Ascending aorta (tissue), 2 donors: ENCODE data around the gene PRRC2B. TPM values are rescaled to one million over a fixed set of nuclear protein-coding genes. Genes with fewer than 3 reads are reported as not detected.

Experiments used
- DNase-seq, 2 donors: peaks; one replicate each; pipeline ENCODE4 v3.0.0-alpha.2; 2019; ENCODE audit warnings: low spot score in 2 of 2
- H3K27ac ChIP-seq, 2 donors: fragments of 200-600 bp; sonication (generic); one replicate each; pipeline ENCODE4 v1.5.1; 2016 to 2017; ENCODE audit warnings: mild to moderate bottlenecking in 1 of 2
- H3K27me3 ChIP-seq: fragments of 200-600 bp; sonication (generic); one replicate; pipeline ENCODE4 v1.5.1; 2017
- H3K36me3 ChIP-seq, 2 donors: fragments of 200-600 bp; sonication (generic); one replicate each; pipeline ENCODE4 v1.5.1; 2016
- H3K4me1 ChIP-seq, 2 donors: fragments of 200-600 bp; sonication (generic); one replicate each; pipeline ENCODE4 v1.5.1; 2016 to 2017; ENCODE audit warnings: mild to moderate bottlenecking in 1 of 2
- H3K4me3 ChIP-seq, 2 donors: fragments of 200-600 bp; sonication (generic); one replicate each; pipeline ENCODE4 v1.5.1; 2016 to 2017; ENCODE audit warnings: mild to moderate bottlenecking in 1 of 2
- H3K9me3 ChIP-seq, 2 donors: fragments of 200-600 bp; sonication (generic); one replicate each; pipeline ENCODE4 v1.5.1; 2016
- CTCF ChIP-seq, 3 experiments: fragments of 200-600 bp in 2 of 3; fragments of 450-650 bp in 1 of 3; sonication (generic) in 2 of 3; IDR thresholded peaks; one replicate each; pipeline ENCODE4 v1.5.1; 2016 to 2019; ENCODE audit warnings: antibody characterized with exemption in 3 of 3, mild to moderate bottlenecking in 1 of 3, moderate library complexity in 1 of 3
- intact Hi-C: fragments of 100-400 bp; cut with DNase I; formaldehyde crosslinking; loops from one replicate; pipeline ENCODE4 v1.15.1; 2023
- total RNA-seq: library from RNA; depleted of rRNA; stranded (reverse); fragments of >200 nt; gene quantifications from one replicate; pipeline ENCODE4 v1.1.0, GENCODE V29; 2016

Gene PRRC2B
- total RNA-seq, 1 donor from 2014 or later = 199 TPM

- H3K36me3 ChIP-seq = peaks cover 93 to 98% of the 10 kb centered on the region in 2 donors
- DNase-seq = no peak
- H3K4me3 ChIP-seq = no peak overlapping the region
- intact Hi-C loops = no loop called here
- H3K27ac ChIP-seq = no peak overlapping the region
- TF ChIP-seq CTCF (IDR thresholded peaks at IDR 0.05) = no peak
- H3K9me3 ChIP-seq = no peaks in the 10 kb centered on the region
- H3K4me1 ChIP-seq = no peaks in the 10 kb centered on the region
- no peaks in the 10 kb centered on the region for H3K27me3 ChIP-seq
Measured at GRCh38 chr9:131481441-131482342, 87.8 kb downstream of the PRRC2B start.

- TF ChIP-seq CTCF (IDR thresholded peaks at IDR 0.05) = no peak
- H3K9me3 ChIP-seq = no peaks in the 10 kb centered on the region
- no peak overlapping the region for H3K27ac ChIP-seq
- DNase-seq = no peak
- no peak overlapping the region for H3K4me3 ChIP-seq
- H3K4me1 ChIP-seq = no peaks in the 10 kb centered on the region
- H3K36me3 ChIP-seq = peaks cover 92 to 98% of the 10 kb centered on the region in 2 donors
- no peaks in the 10 kb centered on the region for H3K27me3 ChIP-seq
- intact Hi-C loops = no loop called here
Measured at GRCh38 chr9:131482343-131483006, 88.6 kb downstream of the PRRC2B start.

GRCh38 chr9:131483319-131484050 lies 89.6 kb downstream of the PRRC2B start:
- intact Hi-C loops = no loop called here
- Histone ChIP-seq H3K27ac (no peak overlapping the region), H3K4me1 (no peaks in the 10 kb centered on the region), H3K4me3 (no peak overlapping the region), H3K27me3 (no peaks in the 10 kb centered on the region), H3K36me3 (peaks cover 94 to 98% of the 10 kb centered on the region in 2 donors), H3K9me3 (no peaks in the 10 kb centered on the region)
- TF ChIP-seq CTCF (IDR thresholded peaks at IDR 0.05) = no peak
- DNase-seq = peak in 1 of 2 donors; percentile 64

- Histone ChIP-seq H3K9me3 (no peaks in the 10 kb centered on the region), H3K36me3 (peaks cover 94 to 98% of the 10 kb centered on the region in 2 donors), H3K4me3 (no peak overlapping the region), H3K27me3 (no peaks in the 10 kb centered on the region), H3K4me1 (no peaks in the 10 kb centered on the region), H3K27ac (no peak overlapping the region)
- no peak for TF ChIP-seq CTCF (IDR thresholded peaks at IDR 0.05)
- no peak for DNase-seq
- intact Hi-C loops = no loop called here
Measured at GRCh38 chr9:131484051-131484445, 90.2 kb downstream of the PRRC2B start.

GRCh38 chr9:131484560-131485185 lies 90.8 kb downstream of the PRRC2B start:
- DNase-seq = no peak
- Histone ChIP-seq H3K9me3 (no peaks in the 10 kb centered on the region), H3K27me3 (no peaks in the 10 kb centered on the region), H3K27ac (no peak overlapping the region), H3K4me1 (no peaks in the 10 kb centered on the region), H3K4me3 (no peak overlapping the region), H3K36me3 (peaks cover 94 to 98% of the 10 kb centered on the region in 2 donors)
- no peak for TF ChIP-seq CTCF (IDR thresholded peaks at IDR 0.05)
- intact Hi-C loops = no loop called here
